ENCODE data around the gene ANKRD37. TPM values are rescaled to one million over a fixed set of nuclear protein-coding genes. Genes with fewer than 3 reads are reported as not detected.

Gene ANKRD37
- polyA plus RNA-seq, 1 experiment: 13.2 TPM

DNA sequence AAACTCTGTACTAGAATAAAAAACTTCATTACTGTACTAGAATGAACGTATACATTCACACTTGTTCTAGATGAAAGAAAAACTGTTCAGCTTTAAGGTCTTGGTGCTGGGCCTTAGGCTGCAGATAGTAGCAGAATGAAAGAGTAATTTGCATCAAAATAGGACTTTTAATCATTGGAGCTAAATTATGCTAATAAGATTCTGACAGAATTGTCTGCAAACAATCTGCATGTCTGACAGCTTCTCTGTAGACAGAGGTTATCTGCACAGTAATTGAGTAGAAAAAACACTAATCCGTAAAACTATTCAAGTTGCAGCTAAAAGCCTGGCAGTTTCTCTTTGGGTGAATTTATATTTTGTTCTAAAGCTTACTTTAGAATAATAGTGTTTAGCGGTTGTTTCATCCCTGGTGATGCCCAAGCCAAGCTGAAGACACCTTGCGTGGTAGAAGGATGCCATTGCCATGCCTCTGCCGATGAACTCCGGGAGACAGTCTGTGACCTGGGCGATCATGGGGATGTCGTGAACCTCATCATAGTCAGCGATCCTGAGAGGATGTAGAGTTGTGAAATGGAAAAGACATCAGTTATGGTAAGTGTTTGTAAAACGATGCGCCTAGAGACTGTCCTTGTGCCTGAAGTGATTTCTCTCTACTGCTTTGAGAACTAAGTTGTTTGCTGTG lies 26.2 kb upstream of the ANKRD37 start:
- Histone ChIP-seq H3K36me3 (ENCODE audit: control insufficient read depth, insufficient read depth, low read length) (peaks cover 5% of the 10 kb centered on the region), H3K4me3 (ENCODE audit: low read depth, low read length) (no peak overlapping the region), H3K27me3 (ENCODE audit: control insufficient read depth, insufficient read depth, low read length) (no peaks in the 10 kb centered on the region)
- POLR2A ChIA-PET: no interaction called here
- no peak for DNase-seq (ENCODE audit: low read depth)
- TF ChIP-seq, protein P1, sequence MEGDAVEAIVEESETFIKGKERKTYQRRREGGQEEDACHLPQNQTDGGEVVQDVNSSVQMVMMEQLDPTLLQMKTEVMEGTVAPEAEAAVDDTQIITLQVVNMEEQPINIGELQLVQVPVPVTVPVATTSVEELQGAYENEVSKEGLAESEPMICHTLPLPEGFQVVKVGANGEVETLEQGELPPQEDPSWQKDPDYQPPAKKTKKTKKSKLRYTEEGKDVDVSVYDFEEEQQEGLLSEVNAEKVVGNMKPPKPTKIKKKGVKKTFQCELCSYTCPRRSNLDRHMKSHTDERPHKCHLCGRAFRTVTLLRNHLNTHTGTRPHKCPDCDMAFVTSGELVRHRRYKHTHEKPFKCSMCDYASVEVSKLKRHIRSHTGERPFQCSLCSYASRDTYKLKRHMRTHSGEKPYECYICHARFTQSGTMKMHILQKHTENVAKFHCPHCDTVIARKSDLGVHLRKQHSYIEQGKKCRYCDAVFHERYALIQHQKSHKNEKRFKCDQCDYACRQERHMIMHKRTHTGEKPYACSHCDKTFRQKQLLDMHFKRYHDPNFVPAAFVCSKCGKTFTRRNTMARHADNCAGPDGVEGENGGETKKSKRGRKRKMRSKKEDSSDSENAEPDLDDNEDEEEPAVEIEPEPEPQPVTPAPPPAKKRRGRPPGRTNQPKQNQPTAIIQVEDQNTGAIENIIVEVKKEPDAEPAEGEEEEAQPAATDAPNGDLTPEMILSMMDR (IDR thresholded peaks at IDR 0.05; ENCODE audit: insufficient read depth, low read depth, low read length): no peak
- CTCF ChIA-PET: no interaction called here

DNA sequence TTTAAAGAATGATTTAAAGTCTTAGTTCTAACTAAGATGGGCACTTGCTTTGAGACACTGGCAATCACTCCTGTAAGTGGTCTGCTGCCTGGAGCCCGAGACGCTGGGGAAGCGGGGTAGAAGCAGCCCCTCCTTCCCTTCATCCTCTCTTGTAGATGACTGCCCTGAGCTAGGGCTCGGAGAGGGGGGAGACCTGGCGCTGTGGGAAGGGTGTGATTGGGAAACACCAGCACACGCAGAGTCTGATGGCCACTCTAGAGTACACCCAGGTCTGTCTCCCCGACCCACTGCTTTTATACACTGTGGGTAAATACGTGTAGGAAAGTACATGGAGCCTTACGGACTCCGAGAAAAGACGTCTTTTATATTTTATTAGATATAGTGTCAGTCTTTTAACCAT lies 24.9 kb upstream of the ANKRD37 start:
- ChIA-PET CTCF (no interaction called here), POLR2A (no interaction called here)
- H3K4me3 ChIP-seq (ENCODE audit: low read depth, low read length): no peak overlapping the region
- peaks cover 5% of the 10 kb centered on the region for H3K36me3 ChIP-seq (ENCODE audit: control insufficient read depth, insufficient read depth, low read length)
- TF ChIP-seq, protein P1 (IDR thresholded peaks at IDR 0.05; ENCODE audit: insufficient read depth, low read depth, low read length): no peak
- H3K27me3 ChIP-seq (ENCODE audit: control insufficient read depth, insufficient read depth, low read length): no peaks in the 10 kb centered on the region
- no peak for DNase-seq (ENCODE audit: low read depth)

DNA sequence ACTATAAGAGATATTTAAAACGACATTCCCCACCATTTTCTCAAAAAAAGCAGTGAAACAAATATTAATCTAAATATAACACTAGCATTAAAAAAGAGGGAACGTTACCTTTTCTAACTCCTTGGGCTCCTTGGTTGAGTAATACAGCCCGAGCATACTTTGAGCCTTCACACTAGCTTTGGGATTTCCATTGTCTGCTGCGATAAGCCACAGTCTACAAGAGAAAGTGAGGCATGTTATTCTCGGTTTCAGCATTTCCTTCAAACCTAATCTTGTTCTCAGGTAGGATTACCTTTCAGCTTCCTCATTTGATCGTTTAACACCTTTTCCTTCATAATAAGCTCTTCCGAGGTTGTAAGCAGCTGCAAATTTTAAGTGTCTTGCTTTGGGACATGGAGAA lies 22.6 kb upstream of the ANKRD37 start:
- ChIA-PET POLR2A (no interaction called here), CTCF (interaction anchor here (1.7 kb wide), 1 partner anchor 10 kb away, joined by 5 read pairs; no protein-coding TSS in a partner anchor)
- DNase-seq (ENCODE audit: low read depth): no peak
- H3K4me3 ChIP-seq (ENCODE audit: low read depth, low read length): no peak overlapping the region
- TF ChIP-seq, protein P1 (IDR thresholded peaks at IDR 0.05; ENCODE audit: insufficient read depth, low read depth, low read length): no peak
- H3K36me3 ChIP-seq (ENCODE audit: control insufficient read depth, insufficient read depth, low read length): peaks cover 3% of the 10 kb centered on the region
- no peaks in the 10 kb centered on the region for H3K27me3 ChIP-seq (ENCODE audit: control insufficient read depth, insufficient read depth, low read length)

DNA sequence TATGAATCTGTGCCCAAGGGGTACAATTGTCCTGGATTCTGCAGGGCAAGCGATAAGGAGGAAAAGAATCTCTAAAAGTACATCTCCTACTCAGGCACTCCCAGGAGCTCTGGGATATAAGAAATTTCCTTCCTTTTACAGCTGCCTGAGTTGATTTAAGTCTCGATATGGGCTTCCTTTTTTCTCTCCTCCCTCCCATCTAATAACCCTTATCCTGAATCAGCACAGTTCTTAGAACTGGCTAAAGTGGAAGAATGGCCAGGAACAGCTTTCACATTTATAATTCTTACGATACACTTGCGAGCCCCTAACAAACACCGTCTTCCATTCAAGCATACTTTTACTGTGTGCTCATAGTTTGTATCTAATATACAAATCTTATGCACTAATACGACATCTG lies 22.1 kb upstream of the ANKRD37 start:
- CTCF ChIA-PET: interaction anchor here (1.7 kb wide), 1 partner anchor 10 kb away, joined by 5 read pairs; no protein-coding TSS in a partner anchor
- H3K4me3 ChIP-seq (ENCODE audit: low read depth, low read length): no peak overlapping the region
- no peaks in the 10 kb centered on the region for H3K27me3 ChIP-seq (ENCODE audit: control insufficient read depth, insufficient read depth, low read length)
- POLR2A ChIA-PET: no interaction called here
- TF ChIP-seq, protein P1 (IDR thresholded peaks at IDR 0.05; ENCODE audit: insufficient read depth, low read depth, low read length): no peak
- DNase-seq (ENCODE audit: low read depth): no peak
- peaks cover 3% of the 10 kb centered on the region for H3K36me3 ChIP-seq (ENCODE audit: control insufficient read depth, insufficient read depth, low read length)

DNA sequence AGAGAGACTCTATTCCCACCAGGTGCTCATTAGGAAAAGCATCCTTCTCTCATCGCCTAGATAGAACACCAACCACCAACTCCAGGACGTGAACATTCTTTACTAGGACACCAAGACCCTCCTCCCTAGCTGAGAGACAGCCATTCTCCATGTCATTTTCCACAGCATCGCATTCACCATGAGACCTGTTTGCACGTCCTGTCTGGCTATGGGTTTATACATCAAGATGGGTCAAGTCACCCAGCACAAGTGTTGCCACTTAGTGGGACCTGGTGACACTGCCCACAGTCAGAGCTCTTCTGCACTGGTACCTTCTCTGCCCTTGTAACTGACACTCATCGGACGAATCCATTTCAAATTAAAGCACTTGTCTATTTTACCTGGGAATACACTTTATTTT lies 18.4 kb upstream of the ANKRD37 start:
- Histone ChIP-seq H3K27me3 (ENCODE audit: control insufficient read depth, insufficient read depth, low read length) (no peaks in the 10 kb centered on the region), H3K36me3 (ENCODE audit: control insufficient read depth, insufficient read depth, low read length) (peaks cover 1% of the 10 kb centered on the region; the same call in 1 of the 2 replicates), H3K4me3 (ENCODE audit: low read depth, low read length) (no peak overlapping the region)
- ChIA-PET POLR2A (no interaction called here), CTCF (interaction anchor here (0.6 to 1.1 kb wide), 2 partner anchors 15 to 23 kb away, joined by 3 to 4 read pairs; no protein-coding TSS in a partner anchor)
- no peak for DNase-seq (ENCODE audit: low read depth)
- TF ChIP-seq, protein P1 (IDR thresholded peaks at IDR 0.05; ENCODE audit: insufficient read depth, low read depth, low read length): no peak
